GM21619 (cell line): ENCODE results near the gene HOXC10.

Experiments
- ATAC-seq: cut with Tn5 transposase; IDR thresholded peaks from one replicate; pipeline ENCODE4 v1.9.1; 2021; ENCODE audit not compliant: unreplicated experiment

The HOXC10 gene

DNA sequence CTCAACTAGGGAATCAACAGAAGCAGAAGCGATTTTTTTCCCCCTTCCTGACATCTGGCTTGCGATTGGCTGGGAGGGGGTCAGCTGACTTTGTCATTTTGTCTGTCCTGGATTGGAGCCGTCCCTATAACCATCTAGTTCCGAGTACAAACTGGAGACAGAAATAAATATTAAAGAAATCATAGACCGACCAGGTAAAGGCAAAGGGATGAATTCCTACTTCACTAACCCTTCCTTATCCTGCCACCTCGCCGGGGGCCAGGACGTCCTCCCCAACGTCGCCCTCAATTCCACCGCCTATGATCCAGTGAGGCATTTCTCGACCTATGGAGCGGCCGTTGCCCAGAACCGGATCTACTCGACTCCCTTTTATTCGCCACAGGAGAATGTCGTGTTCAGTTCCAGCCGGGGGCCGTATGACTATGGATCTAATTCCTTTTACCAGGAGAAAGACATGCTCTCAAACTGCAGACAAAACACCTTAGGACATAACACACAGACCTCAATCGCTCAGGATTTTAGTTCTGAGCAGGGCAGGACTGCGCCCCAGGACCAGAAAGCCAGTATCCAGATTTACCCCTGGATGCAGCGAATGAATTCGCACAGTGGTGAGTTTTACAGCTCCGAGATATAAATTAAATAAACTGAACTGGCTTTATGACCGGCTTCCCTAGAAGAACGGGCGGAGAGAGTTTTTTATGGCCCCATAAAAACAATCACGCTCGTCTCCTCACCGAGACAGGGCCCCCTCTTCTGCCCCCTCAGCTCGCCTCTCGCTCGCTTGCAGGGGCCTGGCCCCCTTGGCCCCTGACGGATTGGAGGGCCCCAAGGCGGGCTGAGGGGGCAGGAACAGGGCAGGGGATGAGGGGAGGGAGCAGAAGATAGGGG lies 43.6 kb downstream of the HOXC10 start, which contains the start of gene HOXC6:
Gene HOXC6, plus strand, starts transcription at position 127 of the 888 bp plus-strand sequence. Its CDS starts 82 bp downstream, at position 209.
- no peak for ATAC-seq

DNA sequence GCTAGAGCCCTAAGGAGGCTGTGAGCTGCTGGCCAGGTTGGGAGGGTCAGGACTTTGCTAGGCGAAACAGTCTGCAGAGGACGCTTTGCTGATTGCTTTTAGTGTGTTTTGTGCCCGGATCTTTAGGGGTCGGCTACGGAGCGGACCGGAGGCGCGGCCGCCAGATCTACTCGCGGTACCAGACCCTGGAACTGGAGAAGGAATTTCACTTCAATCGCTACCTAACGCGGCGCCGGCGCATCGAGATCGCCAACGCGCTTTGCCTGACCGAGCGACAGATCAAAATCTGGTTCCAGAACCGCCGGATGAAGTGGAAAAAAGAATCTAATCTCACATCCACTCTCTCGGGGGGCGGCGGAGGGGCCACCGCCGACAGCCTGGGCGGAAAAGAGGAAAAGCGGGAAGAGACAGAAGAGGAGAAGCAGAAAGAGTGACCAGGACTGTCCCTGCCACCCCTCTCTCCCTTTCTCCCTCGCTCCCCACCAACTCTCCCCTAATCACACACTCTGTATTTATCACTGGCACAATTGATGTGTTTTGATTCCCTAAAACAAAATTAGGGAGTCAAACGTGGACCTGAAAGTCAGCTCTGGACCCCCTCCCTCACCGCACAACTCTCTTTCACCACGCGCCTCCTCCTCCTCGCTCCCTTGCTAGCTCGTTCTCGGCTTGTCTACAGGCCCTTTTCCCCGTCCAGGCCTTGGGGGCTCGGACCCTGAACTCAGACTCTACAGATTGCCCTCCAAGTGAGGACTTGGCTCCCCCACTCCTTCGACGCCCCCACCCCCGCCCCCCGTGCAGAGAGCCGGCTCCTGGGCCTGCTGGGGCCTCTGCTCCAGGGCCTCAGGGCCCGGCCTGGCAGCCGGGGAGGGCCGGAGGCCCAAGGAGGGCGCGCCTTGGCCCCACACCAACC lies 44.8 kb downstream of the HOXC10 start:
- no peak for ATAC-seq

DNA sequence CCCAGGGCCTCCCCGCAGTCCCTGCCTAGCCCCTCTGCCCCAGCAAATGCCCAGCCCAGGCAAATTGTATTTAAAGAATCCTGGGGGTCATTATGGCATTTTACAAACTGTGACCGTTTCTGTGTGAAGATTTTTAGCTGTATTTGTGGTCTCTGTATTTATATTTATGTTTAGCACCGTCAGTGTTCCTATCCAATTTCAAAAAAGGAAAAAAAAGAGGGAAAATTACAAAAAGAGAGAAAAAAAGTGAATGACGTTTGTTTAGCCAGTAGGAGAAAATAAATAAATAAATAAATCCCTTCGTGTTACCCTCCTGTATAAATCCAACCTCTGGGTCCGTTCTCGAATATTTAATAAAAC lies 45.5 kb downstream of the HOXC10 start:
- ATAC-seq, result no peak

DNA sequence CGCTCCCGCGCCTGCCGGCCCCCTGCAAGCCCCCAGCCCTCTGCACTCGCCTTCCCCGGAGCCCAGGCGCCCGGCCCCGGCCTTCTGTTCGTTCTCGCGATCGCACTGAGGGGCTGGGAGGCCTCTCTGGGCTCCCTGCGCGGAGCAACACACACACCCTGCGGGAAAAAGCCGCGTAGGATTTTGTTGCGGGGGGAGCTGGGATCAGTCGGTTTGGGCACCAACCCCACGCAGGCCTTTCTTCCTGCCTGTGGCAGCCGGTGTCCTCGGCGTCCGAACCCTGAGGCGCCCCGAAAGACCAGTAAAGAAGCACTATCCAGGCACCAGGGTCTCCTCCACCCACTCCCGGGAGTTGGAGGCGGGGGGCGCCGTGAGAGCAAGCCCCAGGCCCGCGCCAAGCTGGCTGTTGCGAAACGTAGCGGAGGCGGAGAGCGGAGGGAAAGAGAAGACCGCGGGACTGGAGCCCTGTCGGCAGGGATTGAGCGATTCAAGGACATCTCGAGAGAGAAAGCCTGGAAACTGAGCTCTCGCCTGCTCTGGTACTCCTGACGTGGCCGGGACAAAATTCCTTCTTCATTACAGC lies 46.0 kb downstream of the HOXC10 start:
- ATAC-seq, result no peak

DNA sequence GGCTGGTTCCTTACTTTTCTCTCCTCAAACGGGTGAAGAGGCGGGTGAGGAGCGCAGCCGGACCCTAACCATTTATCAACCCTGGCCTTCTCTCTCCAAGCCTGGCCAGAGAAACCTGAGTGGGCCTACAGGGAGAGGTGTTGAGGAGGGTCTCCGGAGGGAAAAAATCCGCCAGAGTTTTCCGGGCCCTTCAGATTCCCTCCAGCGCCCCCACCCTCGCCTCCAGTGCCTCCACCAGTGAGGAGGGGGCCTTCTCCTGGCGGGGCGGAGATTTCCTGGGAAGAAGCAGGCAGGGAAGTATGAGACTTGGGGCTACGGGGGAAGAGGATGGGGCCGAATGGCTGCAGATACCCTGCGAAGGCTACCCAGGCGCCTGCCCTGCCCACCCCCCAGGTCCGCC lies 46.5 kb downstream of the HOXC10 start:
- ATAC-seq, result no peak

DNA sequence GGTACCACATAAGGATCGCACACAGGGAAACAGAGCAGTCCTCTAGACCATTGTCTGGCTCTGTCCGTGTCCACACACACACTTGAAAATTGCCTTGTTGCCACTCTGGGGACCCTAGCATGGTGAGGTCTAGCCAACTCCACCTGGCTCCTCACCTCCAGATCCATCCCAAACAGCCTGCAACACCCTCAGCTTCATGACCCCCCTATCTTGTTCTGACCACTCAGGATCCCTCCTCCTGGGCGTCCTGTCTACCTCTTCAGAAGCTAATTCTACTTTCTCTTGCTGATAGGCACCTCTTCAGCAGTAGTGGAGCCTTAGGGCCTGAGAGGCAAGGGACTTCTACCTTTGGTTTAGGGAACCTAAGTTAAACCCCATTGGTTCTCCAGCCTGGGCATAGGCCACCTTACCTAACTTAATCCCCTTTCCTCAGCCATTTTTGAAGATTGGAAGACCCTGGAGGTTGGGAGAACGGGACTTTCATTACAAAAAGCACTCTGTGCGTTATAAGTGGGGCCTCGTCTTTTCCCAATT lies 47.2 kb downstream of the HOXC10 start:
- no peak for ATAC-seq

DNA sequence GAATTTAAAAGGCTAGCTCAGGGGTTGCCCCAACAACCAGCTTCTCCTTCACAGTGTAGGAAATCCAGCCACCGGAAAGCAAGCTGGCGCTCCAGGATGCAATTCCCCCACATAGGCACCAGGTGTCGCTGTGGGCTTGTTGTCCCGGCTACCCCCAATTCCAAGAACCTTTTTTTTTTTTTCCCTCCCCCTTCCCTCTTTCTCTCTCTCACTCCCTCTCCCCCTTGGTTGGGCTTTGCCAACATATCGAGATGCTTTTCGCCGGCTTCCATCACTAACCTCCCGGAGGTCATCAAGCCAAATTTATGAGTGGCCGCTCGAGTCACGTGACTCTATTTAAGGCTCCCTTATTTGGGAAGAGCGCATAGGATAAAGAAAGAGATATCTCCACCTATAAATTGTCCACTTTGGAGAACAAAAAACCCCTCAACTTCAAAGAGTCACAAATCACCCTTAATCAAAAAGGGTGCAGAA lies 47.7 kb downstream of the HOXC10 start, which contains the start of gene HOXC5:
Gene HOXC5, plus strand, starts transcription at position 424 of the 474 bp plus-strand sequence. CDS start 73 bp downstream, outside the sequence.
- no peak for ATAC-seq

DNA sequence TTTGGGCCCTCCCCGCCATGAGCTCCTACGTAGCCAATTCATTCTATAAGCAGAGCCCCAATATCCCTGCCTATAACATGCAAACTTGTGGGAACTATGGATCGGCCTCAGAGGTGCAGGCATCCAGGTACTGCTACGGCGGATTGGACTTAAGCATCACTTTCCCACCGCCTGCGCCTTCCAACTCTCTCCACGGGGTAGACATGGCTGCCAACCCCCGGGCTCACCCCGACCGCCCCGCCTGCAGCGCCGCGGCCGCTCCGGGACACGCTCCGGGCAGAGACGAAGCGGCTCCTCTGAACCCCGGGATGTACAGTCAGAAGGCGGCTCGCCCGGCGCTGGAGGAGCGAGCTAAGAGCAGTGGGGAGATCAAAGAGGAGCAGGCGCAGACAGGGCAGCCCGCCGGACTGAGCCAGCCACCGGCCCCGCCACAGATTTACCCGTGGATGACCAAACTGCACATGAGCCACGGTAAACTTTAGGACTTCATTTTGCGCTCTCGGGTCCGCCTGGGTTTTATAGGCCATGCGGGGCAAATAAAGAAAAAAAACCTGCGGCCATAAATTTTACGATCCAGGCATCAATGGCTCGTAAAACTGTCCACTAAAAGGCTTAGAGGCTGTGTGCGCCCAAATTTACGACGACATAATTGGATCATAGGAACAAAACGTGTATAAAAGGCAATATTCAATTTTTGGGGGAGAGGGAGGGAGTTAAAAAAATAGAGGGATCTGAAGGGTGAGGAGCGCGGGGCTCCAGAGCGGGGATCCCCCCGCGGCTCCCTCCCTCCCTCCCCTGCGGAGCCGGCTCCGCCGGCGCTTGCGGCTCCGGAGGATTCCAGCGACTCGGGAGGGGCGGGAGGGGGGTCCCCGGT lies 48.4 kb downstream of the HOXC10 start:
- no peak for ATAC-seq

DNA sequence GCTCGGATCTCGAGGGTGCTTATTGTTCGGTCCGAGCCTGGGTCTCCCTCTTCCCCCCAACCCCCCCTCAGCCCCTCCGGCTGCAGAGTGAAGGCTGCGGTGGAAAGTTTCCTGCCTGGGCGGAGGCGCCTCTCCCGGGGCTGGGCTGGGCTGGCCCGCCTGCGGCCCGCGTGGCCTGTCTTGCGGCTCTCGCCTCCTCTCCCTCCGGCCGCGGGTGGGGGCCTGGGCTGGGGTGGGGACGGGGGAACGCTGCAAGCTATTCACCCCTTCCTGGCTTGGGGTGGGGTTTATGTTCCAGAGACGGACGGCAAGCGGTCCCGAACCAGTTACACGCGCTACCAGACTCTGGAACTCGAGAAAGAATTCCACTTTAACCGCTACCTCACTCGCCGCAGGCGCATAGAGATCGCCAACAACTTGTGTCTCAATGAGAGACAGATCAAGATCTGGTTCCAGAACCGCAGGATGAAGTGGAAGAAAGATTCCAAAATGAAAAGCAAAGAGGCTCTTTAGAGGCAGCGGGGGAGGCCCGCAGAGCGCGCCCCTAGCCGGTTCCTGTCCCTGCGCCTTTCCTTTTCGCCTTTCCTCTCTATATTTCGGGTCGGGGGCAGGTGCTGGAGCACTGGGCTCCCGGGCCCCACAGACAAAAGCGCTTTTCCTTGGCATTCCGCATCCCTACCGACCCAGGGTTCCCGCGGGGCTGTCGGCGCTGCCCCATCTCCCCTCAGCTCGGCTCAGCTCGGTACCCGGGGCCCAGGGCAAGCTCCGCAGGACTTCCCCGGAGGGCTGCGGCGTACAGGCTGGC lies 49.2 kb downstream of the HOXC10 start:
- ATAC-seq, result no peak

DNA sequence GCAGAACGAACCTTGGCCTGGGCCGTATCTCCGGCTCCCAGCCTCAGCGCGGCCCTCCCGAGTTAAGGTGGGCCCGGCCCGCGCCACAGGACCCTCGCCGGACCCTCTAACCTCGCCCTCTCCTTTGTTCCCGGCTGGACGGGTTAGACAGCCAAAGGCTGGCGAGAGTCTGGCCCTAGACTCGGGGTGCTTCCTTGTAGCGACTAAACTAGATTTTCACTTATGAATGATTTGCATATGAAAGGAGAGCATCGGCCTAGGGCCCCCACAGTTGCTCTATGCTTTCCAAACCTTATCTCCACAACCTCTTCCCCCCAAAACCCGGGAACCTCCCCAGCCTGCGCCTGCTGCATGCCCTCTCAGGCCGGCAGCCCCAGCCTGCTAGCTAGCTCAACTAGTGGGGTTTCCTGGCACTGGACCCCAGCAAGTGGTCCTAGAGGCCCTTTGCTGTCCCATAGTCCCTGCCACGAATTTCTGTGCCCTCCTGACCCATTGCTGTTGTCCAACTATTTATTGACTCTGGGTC lies 49.9 kb downstream of the HOXC10 start:
- no peak for ATAC-seq

DNA sequence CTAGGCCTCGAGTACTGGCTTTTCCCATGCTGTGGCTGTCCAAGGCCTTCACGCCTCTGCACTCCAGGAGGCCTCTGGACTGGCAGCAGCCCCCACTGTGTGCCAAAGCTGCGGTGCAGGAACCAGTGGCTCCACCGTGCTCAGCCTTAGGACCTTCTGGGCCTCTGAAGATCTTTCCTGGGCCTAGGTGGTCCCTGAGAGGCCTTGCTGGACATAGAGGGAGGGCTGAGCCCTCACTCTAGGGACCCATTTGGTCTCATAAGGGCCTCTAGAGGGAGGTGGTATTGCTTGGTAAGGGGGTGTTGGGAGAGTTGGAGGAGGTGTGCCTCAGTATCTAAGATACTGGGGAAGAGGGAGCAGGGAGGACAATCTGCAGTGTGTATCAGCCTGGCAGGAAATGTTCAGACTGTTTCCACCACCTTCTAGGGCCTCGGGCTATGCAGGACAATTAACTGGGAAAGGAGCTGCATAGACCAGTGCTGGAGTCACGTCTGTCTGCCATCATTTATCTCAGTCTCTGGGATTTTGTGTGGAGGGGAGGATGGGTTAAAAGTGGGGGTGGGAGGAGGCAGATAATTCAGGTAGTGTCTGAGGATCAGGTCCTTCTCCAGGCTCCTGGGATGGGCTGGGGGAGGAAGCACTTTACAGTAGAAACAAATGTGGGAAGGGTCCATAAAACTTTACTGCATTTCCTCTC lies 50.8 kb downstream of the HOXC10 start:
- no peak for ATAC-seq

DNA sequence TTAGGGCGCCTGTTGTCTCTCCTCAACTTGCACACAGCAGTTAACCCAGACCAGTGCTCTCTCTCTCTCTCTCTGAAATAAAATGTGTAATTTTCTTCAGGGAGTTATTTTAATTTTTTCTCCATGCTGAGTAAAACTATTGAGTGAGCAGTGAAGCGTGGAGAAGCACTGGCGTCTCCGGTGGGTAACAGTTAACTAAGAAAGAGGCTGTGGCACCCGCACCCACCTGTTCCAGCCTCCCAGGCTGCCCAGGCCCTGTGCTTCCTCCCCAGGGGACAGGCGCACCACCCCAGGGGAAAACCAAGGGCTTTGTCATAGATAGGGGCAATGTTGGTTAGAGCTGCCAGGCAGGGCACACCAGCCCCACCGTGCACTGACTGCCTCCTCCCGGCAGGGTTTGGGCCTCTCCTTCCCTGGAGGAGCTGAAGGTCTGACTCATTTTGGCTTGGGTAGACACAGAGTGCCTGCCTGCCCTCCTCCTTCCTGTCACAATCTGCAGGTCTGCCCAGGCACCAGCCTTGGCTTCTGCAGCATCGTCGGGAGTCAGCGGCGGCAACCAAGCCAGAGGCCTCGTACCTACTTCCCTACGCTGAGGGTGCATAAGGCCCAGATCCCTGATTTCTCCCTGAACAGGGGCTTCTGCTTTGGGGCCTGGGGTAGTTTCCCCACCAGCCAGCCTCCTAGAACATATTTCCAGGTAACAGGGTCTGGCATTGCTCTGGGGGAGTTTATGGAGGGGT lies 51.8 kb downstream of the HOXC10 start:
- ATAC-seq, result no peak

DNA sequence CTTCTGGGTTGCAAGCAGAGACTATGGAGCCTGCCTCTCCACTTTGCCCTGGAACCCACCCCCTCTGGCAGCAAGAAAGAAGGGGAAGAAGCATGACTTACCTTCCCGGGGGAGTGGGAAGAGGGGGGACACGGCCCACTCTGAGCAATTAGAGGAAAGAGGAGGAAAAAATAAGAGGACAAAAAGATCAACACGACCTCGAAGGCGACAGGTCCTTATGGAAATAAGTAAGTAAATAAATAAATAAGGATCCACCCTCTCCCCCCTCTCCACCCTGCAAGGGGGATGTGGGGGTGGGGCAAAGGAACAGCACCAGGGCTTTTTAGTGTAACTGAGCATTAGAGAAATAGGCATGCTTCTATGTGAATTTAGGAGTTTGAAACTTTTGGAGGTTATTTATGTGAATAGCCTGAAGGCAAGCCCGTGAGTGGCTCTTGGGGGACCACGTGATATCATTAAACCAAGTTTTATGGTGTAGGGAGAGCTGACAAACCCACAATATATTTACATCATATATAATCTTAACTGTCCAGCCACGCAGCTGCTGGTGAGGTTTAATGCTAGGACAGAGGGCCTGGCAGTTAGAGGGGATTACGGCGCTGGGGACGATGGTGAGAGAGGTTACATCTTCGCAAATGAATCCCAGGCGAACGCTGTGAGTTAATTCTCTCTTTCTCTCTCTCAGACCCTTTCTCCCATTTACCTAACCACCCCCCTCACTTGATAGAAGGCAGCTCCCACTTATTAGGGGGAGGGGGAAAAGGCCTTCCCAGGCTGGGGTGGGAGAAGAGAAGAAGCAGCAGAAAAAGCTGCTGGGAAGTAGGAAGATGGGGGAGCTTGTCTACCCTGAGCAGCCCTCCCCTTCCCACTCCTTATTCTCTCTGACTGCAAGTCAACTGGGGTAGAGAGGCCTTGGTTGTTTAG lies 52.7 kb downstream of the HOXC10 start:
- ATAC-seq, result no peak

DNA sequence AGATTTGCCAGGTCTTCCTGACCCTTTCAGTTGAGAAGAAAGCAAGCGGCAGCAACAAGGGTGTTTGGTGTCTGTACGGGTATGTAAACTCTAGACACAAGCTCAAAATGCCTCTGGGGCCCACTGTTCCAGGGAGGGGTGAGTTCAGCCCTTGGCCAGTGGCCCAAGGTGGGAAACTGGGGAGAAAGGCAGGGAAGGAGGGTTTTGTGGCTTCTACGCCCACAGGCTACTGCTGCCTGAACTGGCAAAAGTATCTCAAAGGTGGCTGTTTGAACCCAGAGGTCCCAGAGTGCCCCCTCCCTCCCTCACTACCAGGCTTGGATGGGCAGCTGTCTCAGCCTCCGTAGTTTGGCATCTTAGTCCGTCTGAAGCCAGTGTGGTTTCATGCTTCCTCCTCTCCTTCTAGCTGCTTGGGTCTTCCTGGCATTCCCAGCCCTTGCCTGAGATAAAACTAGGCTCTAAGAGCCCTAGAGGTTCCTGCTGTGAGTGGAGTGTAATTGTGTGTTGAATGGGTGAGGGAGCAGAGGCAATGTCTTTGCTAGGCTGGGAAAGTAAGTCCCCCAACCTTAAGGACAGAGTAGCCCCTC lies 53.4 kb downstream of the HOXC10 start:
- no peak for ATAC-seq

DNA sequence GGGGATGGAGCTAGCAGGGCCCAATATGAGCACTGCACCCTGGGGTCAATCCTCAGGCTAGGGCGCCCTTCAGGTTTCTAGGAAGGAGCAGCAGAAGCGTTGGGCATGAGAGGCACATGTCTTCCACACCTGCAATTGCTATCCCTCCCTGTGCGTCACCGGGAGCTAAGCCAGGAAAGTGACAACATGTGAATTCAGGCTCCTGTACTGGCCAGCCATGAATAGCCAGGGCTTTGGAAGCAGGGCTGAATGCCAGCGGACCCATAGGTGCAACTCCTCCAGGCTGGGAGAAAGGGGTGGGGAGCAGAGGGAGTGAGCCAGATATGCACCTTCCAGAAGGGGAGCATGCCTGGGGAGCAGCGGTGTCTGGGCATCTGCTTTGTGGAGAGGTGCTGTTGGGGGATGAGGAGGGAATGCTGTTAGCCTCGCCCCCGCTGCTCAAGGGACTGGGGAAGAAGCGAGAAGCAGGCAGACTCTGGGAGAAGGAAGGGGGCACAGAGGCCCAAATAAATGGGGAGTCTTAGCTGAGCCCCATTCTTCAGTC lies 54.0 kb downstream of the HOXC10 start:
- ATAC-seq, result no peak
